GM19467 (cell line): Measurements from ENCODE around the gene LRP3.
"Not testable (repeated sequence)": the region's sequence is repeated elsewhere in the genome, so short reads cannot be mapped to it uniquely, and the experiment has no call there.

ENCODE experiments used
- ATAC-seq: cut with Tn5 transposase; IDR thresholded peaks from one replicate; pipeline ENCODE4 v1.9.1; 2021; ENCODE audit warnings: mild to moderate bottlenecking, moderate library complexity; ENCODE audit not compliant: unreplicated experiment

LRP3 gene

DNA sequence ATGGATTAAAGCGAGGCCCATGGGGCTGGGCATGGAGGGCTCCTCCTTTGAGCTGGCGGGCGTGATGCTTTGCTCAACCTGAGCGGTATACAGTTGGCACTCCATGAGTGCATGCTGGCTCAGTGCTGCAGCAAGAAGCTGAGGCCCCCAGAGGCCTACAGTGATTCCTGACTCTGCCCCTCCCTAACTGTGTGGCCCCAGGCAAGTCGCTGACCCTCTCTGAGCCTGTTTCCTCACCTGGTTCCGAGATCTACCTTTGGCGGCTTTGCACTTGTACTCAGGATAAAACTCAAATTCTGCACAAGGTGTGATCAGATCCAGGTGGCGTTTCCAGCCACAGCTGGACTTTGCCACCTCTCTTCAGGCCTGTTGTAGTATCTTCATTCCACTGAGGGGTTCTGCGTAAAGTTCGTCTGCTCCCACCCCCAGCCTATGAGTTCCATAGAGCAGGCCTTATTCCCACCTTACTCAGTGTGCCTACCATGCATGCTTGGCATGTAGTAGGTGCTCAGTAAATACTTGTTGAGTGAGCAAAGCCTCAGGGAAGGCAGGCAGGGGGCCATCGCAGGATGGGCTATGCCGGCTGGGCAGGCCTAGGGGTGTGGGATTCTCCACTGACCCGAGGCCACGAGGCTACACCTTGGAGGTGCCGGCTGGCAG lies 7.9 kb downstream of the LRP3 start:
- ATAC-seq, result no peak

DNA sequence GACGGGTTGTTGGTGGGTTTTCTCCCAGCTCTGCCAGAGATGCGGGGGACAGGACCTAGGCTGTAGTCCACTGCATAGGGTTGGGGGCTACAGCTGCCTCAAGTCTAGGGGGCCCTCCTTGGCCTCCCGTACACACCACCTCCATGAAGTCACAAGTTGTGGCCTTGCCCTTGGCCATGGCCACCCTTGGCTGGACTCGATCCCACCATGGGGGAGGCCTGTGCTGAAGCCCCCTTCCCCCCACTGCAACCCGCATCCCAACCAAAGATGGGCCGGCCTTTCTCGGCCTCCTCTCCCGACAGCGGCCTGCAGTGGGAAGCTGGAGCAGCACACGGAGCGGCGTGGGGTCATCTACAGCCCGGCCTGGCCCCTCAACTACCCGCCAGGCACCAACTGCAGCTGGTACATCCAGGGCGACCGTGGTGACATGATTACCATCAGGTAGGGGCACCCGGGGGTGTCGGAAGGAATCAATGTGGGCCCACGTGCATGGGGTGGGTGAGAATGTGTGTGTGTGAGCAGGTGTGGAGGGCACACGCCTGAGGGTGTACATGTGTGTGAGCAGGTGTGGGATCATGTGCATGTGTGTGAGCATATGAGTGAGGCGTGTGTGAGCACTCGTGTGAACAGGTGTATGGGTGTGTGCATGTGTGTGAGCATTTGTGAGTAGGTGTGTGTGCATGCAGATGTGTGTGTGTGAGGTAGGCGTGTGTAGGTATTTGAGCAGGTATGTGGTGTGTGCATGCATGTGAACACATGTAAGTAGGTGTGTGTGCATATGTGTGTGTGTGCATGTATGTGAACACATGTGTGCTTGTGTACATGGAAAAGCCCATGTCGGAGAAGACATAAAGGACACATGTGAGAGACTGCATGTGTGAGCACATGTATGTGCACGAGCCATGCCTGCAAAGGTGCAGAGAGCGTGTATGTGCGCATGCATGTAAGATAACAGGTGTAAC lies 8.7 kb downstream of the LRP3 start:
- no peak for ATAC-seq

DNA sequence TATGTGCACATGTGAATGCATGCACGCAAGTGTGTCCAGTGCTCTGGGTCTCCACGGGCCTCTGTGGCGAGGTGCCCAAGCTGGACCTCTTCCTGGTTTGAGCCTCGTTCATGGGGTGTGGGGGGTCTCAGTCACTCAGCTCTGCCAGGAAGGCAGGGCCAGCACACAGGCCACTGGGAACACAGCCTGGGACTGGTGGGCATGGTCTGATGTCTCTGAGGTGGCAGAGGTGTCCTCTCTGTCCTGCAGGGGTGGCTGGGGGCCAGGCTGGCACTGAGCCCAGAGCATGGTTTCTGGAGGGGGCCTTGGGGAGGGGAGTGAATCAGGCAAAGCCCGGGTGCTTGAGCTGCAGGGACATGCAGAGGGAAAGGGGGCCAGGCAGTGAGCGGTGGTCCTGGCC lies 9.4 kb downstream of the LRP3 start:
- no peak for ATAC-seq

DNA sequence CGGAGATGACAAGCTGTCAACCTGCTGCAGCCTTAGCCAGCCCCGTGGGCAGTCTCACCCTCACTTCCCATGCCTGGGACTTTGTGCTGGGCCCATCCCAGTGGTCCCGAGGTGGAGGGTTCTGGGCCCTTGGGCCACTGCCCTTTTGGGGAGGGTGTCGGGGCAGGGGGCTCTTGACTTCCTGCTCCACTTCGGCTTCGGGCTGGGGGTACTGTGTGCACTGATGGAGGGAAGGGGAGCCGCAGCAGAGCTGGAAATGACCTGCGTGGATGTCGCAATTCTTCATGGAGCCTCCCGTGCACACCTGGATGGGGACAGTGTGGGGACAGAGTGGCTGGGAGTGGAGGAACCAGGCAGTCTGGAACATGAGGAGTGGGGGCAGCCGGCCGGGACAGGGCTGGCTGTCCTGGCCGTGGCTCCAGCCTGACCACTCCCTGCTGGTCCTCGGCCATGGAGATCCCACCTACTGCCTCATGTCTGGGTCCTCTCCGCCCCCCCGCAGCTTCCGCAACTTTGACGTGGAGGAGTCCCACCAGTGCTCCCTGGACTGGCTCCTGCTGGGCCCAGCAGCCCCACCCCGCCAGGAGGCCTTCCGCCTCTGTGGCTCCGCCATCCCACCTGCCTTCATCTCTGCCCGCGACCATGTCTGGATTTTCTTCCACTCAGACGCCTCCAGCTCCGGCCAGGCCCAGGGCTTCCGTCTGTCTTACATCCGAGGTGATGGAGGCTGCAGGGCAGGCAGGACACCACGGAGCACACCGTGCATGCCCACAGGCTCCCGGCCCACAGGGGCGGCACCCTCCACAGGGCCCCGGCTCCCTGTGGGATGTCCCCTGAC lies 10.2 kb downstream of the LRP3 start:
- no peak for ATAC-seq

DNA sequence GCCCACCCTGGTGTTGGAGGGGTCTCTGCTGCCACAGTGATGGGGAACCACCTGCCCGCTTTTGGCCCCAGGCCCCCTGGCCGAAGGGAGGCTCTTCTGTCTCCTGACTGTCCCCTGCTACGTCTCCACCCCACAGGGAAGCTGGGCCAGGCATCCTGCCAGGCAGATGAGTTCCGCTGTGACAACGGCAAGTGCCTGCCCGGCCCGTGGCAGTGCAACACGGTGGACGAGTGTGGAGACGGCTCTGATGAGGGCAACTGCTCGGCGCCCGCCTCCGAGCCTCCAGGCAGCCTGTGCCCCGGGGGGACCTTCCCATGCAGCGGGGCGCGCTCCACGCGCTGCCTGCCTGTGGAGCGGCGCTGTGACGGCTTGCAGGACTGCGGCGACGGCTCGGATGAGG lies 11.0 kb downstream of the LRP3 start:
- ATAC-seq, result no peak

DNA sequence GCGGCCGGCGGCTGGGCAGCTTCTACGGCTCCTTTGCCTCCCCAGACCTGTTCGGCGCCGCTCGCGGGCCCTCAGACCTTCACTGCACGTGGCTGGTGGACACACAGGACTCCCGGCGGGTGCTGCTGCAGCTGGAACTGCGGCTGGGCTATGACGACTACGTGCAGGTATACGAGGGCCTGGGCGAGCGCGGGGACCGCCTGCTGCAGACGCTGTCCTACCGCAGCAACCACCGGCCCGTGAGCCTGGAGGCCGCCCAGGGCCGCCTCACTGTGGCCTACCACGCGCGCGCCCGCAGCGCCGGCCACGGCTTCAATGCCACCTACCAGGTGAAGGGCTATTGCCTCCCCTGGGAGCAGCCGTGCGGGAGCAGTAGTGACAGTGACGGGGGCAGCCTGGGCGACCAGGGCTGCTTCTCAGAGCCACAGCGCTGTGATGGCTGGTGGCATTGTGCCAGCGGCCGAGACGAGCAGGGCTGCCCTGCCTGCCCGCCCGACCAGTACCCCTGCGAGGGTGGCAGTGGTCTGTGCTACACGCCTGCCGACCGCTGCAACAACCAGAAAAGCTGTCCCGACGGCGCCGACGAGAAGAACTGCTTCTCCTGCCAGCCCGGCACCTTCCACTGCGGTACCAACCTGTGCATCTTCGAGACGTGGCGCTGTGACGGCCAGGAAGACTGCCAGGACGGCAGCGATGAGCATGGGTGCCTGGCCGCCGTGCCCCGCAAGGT lies 11.6 kb downstream of the LRP3 start:
- no peak for ATAC-seq

DNA sequence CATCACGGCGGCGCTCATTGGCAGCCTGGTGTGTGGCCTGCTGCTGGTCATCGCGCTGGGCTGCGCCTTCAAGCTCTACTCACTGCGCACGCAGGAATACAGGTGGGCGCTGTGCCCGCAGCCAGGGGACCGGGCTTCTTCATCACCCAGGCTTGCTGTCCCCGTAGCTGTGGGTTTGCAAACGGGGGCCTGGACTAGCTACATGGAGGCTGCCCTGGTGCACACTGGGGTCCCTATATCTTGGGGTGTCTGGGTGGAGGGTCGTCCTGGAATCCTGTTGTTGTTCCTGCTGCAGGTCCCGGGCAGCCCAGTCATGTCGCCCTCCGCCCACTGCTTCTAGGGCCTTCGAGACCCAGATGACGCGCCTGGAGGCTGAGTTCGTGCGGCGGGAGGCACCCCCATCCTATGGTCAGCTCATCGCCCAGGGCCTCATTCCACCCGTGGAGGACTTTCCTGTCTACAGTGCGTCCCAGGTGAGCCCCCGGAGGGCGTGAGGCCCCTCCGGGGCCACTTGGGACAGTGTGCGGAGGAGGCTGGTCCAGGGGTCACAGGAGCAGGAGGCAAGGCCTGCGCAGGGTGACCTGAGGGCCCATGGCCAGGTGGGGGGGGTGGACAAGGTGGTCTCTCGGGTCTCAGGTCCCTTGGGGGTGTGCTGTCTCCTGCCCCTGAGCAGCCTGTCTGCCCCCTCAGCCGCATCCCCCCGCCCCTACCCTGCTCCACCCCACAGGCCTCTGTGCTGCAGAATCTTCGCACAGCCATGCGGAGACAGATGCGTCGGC lies 12.3 kb downstream of the LRP3 start:
- ATAC-seq, result no peak

DNA sequence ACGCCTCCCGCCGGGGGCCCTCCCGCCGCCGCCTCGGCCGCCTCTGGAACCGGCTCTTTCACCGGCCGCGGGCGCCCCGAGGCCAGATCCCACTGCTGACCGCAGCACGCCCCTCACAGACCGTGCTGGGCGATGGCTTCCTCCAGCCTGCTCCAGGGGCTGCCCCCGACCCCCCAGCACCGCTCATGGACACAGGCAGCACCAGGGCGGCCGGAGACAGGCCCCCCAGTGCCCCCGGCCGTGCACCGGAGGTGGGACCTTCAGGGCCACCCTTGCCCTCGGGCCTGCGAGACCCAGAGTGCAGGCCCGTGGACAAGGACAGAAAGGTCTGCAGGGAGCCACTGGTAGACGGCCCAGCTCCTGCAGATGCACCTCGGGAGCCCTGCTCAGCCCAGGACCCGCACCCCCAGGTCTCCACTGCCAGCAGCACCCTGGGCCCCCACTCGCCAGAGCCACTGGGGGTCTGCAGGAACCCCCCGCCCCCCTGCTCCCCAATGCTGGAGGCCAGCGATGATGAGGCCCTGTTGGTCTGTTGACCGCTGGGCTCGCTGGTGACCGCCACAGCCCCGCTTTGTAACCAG lies 13.0 kb downstream of the LRP3 start:
- ATAC-seq, result no peak

DNA sequence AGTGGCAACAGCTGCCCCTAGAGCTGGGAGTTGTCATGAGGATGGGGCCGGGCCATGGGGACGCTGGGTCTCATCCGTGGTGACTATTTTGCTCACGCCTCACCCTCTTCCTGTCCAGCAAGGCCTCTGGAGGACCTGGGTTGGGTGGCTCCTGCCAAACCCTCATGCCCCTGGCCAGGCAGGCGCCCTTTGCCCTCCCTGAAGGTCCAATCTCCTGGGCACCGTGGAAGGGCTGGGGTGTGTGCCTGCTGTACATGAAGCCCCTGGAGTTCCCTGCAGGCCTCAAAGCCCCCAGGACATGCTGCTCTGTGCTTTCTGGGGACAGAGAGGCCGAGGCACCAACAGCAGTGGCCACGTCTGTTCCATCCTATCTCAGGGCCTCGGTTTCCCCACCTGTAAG lies 13.8 kb downstream of the LRP3 start:
- ATAC-seq, result no peak

DNA sequence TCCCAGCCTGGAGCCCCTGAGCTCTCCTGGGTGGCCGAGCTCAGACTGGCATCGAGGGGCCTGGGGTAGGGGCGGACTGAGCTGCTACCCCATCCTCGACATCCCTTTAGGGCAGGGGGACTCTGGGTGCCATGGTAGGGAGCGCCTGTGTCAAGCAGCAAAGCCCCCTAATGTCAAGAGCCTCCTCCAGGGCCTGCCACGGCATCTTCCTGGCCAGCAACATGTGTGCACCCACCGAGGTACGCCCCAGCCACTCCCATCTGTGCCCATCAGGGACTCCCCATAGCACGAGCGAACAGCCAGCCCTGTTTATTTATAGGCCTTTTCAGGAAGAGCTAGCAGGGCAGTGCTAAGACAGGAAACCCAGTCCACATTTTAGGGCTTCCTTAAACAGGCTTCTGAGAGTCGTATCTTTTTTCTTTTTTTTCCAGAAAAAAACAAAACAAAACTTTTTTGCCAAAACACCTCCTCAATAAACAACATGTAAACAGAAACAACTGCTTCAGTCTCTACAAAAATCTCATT lies 14.3 kb downstream of the LRP3 start:
- no peak for ATAC-seq

DNA sequence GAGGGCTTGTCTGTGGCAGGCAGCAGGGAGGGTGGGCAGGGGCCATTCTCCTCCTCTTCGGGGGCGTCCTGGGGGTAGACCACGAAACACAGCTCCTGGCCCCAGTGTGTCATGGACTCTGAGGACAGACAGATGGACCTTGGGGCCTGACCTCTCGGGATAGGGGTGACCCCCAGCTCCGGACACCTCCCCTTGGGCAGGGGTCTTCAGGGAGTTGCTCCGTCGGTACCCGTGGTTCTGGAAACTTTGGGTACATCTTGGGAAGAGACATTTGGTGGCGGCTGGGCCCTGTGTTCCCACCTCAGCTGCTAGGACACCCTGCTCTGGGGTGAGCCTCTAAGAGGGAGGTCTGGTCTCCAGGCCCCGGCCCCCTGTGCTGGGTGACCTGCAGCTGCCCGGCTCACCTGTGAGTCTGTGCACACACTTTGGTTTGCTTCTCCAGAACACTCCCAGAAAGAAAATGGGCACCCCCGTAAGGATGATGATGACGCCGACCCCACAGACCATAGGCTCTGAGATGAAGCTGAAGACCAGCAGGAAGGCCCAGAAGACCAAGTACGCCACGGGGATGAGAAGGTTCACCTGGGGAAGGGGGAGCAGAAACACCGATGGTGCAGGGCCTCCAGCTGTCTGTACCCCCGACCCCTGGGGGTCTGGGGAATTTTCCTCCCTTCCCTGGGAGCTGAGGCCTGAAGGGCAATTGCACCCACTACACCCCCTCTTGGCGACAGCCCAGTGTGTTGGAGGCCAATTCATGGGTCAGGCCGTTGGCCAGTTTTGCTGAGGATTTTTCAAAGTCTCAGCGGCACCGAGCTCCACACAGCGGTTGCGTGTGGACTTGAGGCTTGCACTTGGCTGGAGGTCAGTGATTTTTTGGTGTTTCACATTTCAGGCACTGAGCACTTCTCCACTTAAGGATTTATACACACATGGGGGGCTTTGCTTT lies 15.0 kb downstream of the LRP3 start:
- ATAC-seq, result no peak

DNA sequence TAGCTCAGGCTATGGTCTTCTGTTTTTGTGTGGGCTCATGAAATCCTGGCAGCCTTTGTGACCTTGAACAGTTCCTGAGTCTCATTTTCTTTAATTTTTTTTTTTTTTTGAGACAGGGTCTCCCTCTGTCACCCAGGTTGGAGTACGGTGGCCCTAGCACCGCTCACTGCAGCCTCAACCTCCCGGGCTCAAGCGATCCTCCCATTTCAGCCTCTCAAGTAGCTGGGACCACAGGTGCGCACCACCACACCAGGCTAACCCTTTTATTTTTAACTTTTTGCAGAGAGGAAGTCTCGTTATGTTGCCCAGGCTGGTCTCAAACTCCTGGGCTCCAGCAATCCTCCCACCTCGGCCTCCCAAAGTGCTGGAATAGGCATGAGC lies 15.7 kb downstream of the LRP3 start:
- not testable (repeated sequence) for ATAC-seq

DNA sequence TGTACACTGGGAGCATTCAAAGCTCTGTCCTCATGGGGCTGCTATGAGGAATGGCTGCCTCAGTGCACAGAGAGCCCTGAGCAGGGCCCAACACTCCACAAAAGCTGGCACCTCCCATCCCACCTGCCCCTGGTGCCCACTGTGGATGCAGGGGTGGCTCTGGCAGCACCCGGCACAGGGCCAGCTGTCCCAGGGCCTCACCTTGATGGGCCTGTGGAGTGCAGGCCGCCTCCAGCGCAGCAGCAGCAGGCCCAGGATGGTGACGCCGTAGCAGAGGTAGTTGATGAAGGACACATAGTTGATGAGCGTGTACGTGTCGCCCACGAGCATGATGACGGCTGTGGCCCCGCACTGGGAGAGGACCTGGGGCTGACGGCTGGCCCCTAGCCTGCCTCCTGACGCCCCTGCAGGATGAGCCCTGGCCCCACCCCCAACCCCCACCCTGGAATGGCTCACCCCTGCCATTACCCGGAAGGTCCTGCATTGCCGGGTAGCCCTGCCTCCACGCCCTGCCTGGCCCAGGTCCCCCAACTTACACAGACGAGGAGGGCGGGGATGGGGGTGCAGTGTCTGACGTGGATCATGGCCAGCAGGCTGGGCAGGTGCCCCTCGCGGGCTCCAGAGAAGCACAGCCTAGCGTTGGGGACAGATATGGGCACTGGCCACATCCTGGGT lies 16.3 kb downstream of the LRP3 start:
- ATAC-seq, result no peak

DNA sequence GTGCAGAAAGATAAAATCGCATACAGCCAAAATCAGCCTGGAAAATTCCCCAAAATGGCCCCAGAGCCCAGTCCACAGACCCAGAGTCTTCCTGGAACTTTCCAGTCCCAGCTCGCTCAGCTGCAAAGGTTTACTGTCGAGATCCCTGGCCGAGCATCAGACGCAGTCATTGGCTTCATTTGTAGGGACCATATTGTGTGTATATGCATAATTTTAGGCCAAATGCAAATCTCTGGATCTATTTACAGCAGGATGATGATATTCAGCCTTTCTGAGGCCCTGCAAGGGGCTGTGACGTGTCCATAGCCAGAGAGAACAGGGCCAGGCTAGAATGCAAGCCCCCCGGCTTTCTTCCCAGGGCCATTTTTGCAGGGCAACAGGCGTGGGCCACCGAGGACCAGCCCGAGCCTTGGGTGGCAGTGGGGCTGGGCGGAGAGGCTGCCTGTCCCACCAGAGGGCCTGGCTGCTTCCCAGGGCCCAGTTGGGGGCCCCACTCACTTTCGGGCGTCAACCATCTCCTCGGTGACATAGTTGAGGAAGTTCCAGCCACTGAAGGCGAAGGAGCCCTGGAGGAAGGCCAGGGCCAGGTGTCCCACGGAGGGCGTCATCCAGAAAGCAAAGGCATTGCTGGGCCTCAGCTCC lies 17.8 kb downstream of the LRP3 start:
- no peak for ATAC-seq

DNA sequence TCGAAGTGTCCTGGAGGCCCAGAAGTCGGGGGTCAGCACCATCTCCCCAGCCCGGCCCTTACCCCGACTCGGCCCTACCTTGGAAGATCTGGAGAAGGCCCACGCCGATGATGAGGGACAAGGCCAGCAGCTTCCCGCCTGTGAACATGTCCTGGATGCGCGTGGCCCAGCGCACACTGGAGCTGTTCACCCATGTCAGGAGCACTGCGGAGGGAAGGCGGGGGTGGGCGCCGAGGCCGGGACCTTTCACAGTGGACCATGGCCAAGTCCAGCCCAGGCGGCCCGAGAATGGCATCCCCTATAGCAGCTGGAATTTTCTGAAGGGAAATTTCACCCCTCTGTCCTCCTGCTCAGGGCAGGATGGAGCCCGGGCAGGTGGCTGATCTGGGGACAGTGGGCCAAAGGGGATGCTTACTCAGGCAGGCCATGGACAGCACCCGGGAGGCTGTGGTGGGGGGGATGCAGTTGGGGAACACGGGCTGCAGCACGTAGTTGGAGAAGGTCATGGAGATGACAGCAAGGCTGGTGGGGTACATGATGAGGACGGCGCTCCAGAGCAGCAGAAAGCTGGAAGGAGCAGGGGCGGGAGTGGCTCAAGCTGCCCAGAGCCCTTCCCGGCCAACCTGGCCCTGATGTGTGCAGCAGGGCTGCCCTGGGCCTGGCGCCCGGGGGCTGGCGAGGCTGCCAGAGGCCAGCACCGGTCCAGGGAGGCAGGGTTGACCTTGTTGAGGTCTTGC lies 18.5 kb downstream of the LRP3 start:
- no peak for ATAC-seq

DNA sequence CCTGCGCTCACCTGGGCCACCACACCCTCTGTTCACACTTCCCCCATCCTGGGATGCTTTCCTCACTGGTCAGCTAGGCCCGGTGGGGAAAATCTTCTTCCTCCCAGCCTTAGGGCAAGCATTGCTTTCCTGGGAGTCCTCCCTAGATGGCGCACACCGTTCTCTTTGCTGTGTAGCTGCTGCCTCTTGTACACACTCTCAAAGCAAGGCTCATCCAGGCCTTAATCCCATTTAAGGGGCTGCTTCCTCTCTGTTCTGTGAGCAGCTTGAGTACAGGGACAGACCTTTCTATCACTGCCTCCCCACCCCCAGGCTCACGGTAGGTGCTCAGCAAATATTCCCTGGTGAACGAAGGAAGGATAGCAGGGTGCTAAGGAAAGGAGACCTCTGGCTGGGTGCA lies 20.5 kb downstream of the LRP3 start:
- ATAC-seq, result no peak
